ENCODE measurements around the gene PLD5. TPM values are rescaled to one million over a fixed set of nuclear protein-coding genes. Genes with fewer than 3 reads are reported as not detected.

PLD5 gene
- total RNA-seq, 1 experiment from 2014 or later, result not detected

DNA sequence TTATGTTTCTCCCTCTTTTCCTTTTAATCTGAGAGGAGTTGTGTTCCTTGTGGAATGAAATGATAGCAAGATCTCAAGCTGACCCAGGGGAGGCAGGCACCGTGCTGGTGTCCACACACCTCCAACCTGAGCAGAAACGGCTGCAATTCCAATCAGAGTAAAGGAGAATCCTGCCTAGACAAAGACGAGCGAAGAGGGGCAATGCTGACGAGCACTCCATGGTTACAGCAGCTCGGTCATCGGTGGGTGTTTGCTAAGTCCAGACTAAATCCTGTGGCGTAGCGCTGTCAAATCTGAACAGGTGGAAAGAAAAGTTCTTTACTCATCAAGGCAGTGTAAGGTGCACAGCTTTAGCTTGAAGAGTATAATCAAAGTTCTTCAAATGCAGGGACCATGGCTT, 74.8 kb downstream of the PLD5 start:
- Histone ChIP-seq H3K27ac (ENCODE audit: low read length) (no peak overlapping the region), H3K36me3 (ENCODE audit: low read depth, low read length) (no peaks in the 10 kb centered on the region), H3K4me1 (ENCODE audit: insufficient read depth, low read length) (no peaks in the 10 kb centered on the region), H4K20me1 (ENCODE audit: low read length) (no peaks in the 10 kb centered on the region), H3F3A (ENCODE audit: low read length, unreplicated experiment) (no peaks in the 10 kb centered on the region), H3K9ac (ENCODE audit: low read length) (no peak overlapping the region), H3K9me2 (replicated peaks; ENCODE audit: low read length) (no peaks in the 10 kb centered on the region), H3K9me3 (ENCODE audit: low read length) (no peaks in the 10 kb centered on the region), H3K4me2 (ENCODE audit: low read length) (no peak overlapping the region), H3K27me3 (ENCODE audit: low read length) (peaks cover 58% of the 10 kb centered on the region), H3K79me2 (ENCODE audit: low read length) (no peaks in the 10 kb centered on the region), H3K4me3 (ENCODE audit: low read length) (no peak overlapping the region), H2AFZ (ENCODE audit: low read length) (no peak overlapping the region)
- no TSS peak for BruUV-seq (replicated peaks)
- DNase-seq (no peak), ATAC-seq (no peak)
- intact Hi-C loops (cut with micrococcal nuclease), result no loop called here
- TF ChIP-seq EZH2 (IDR thresholded peaks at IDR 0.05; ENCODE audit: low read length, unreplicated experiment), result no peak
- no peak for TF ChIP-seq EZH2phosphoT487 (IDR thresholded peaks at IDR 0.05; ENCODE audit: borderline replicate concordance, low read length)
- TF ChIP-seq, protein P1, sequence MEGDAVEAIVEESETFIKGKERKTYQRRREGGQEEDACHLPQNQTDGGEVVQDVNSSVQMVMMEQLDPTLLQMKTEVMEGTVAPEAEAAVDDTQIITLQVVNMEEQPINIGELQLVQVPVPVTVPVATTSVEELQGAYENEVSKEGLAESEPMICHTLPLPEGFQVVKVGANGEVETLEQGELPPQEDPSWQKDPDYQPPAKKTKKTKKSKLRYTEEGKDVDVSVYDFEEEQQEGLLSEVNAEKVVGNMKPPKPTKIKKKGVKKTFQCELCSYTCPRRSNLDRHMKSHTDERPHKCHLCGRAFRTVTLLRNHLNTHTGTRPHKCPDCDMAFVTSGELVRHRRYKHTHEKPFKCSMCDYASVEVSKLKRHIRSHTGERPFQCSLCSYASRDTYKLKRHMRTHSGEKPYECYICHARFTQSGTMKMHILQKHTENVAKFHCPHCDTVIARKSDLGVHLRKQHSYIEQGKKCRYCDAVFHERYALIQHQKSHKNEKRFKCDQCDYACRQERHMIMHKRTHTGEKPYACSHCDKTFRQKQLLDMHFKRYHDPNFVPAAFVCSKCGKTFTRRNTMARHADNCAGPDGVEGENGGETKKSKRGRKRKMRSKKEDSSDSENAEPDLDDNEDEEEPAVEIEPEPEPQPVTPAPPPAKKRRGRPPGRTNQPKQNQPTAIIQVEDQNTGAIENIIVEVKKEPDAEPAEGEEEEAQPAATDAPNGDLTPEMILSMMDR (conservative IDR thresholded peaks at IDR 0.05; ENCODE audit: low read depth, low read length), result no peak
- CTCF ChIA-PET, result no interaction called here
- POLR2A ChIA-PET (ENCODE audit: unreplicated experiment), result no interaction called here

DNA sequence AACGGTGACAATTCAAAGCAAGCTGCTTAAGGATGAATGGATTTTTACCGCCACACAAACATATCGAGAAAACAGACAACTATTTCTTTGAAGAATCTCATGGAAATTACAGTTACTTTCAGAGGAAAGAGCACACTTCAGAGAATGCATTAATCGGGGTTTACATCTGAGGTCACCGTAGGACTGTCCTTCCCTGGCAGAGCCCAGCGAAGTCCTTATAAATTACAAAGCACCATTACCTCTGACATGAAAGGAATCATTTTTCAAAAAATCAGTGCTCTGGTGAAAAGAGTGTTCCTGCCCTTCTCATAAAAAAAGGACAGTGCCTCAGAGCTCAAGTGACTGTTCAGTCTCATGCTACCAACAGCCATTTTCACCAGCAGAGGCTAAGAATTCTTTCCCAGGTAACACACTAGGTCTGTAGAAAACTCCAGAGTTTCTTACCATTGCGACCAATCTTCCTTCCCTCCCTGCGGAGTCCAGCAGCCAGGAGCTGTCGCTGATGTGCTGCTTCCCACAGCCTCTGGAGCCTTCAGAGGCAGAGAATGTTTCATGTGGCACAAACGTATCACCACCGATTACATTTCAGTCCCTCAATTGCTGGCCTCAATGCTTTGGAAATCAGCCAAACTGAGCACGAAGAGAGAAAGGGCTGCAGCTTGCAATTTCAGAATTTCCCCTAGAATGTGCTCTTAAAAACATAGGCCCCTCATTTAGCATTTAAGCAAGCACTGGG, 75.4 kb downstream of the PLD5 start:
- H3K9me3 ChIP-seq (ENCODE audit: low read length), result no peaks in the 10 kb centered on the region
- TF ChIP-seq EZH2phosphoT487 (IDR thresholded peaks at IDR 0.05; ENCODE audit: borderline replicate concordance, low read length), result no peak
- TF ChIP-seq EZH2 (IDR thresholded peaks at IDR 0.05; ENCODE audit: low read length, unreplicated experiment), result no peak
- TF ChIP-seq, protein P1 (conservative IDR thresholded peaks at IDR 0.05; ENCODE audit: low read depth, low read length), result no peak
- ATAC-seq (no peak), DNase-seq (no peak)
- H3F3A ChIP-seq (ENCODE audit: low read length, unreplicated experiment), result no peaks in the 10 kb centered on the region
- 0 out of 2 replicates have a peak, but pooled peaks cover 2% of the 10 kb centered on the region for H3K9me2 ChIP-seq (replicated peaks; ENCODE audit: low read length)
- POLR2A ChIA-PET (ENCODE audit: unreplicated experiment), result no interaction called here
- no peak overlapping the region for H3K4me2 ChIP-seq (ENCODE audit: low read length)
- no peaks in the 10 kb centered on the region for H3K79me2 ChIP-seq (ENCODE audit: low read length)
- no peak overlapping the region for H2AFZ ChIP-seq (ENCODE audit: low read length)
- peaks cover 58% of the 10 kb centered on the region for H3K27me3 ChIP-seq (ENCODE audit: low read length)
- H4K20me1 ChIP-seq (ENCODE audit: low read length), result no peaks in the 10 kb centered on the region
- intact Hi-C loops (cut with micrococcal nuclease), result no loop called here
- no peak overlapping the region for H3K4me3 ChIP-seq (ENCODE audit: low read length)
- CTCF ChIA-PET, result interaction anchor here (0.5 kb wide), 1 partner anchor 456 kb away, joined by 6 read pairs; no protein-coding TSS in a partner anchor
- no TSS peak for BruUV-seq (replicated peaks)
- no peak overlapping the region for H3K27ac ChIP-seq (ENCODE audit: low read length)
- H3K4me1 ChIP-seq (ENCODE audit: insufficient read depth, low read length), result no peaks in the 10 kb centered on the region
- H3K9ac ChIP-seq (ENCODE audit: low read length), result no peak overlapping the region
- H3K36me3 ChIP-seq (ENCODE audit: low read depth, low read length), result no peaks in the 10 kb centered on the region

DNA sequence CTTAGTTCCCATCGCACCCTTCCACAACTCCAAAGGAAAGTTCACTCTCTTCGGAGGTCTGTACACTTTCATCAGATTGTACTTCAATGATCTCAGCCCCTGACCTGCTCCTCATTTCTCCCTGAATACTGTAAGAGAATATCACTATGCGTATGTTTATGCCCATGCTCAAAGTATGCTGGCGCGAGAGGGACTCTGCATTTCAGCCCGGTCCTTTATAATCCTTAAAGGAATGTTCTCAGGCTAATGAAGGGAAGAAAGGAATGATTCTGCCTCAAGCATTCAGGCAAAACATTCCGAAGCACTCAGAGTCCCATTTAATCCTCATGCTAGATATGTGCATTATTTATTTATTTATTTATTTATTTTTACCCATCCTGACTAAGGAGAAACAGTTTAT, 76.8 kb downstream of the PLD5 start:
- CTCF ChIA-PET, result no interaction called here
- H3F3A ChIP-seq (ENCODE audit: low read length, unreplicated experiment), result no peaks in the 10 kb centered on the region
- POLR2A ChIA-PET (ENCODE audit: unreplicated experiment), result no interaction called here
- TF ChIP-seq EZH2phosphoT487 (IDR thresholded peaks at IDR 0.05; ENCODE audit: borderline replicate concordance, low read length) (no peak), EZH2 (IDR thresholded peaks at IDR 0.05; ENCODE audit: low read length, unreplicated experiment) (no peak)
- TF ChIP-seq, protein P1 (conservative IDR thresholded peaks at IDR 0.05; ENCODE audit: low read depth, low read length), result no peak
- no peak overlapping the region for H2AFZ ChIP-seq (ENCODE audit: low read length)
- H3K4me1 ChIP-seq (ENCODE audit: insufficient read depth, low read length), result no peaks in the 10 kb centered on the region
- DNase-seq, result no peak
- no peak for ATAC-seq
- no peaks in the 10 kb centered on the region for H3K79me2 ChIP-seq (ENCODE audit: low read length)
- intact Hi-C loops (cut with micrococcal nuclease), result no loop called here
- H3K9ac ChIP-seq (ENCODE audit: low read length), result no peak overlapping the region
- no peaks in the 10 kb centered on the region for H4K20me1 ChIP-seq (ENCODE audit: low read length)
- H3K9me2 ChIP-seq (replicated peaks; ENCODE audit: low read length), result 0 out of 2 replicates have a peak, but pooled peaks cover 4% of the 10 kb centered on the region
- no peaks in the 10 kb centered on the region for H3K36me3 ChIP-seq (ENCODE audit: low read depth, low read length)
- H3K9me3 ChIP-seq (ENCODE audit: low read length), result no peaks in the 10 kb centered on the region
- no peak overlapping the region for H3K4me3 ChIP-seq (ENCODE audit: low read length)
- peaks cover 48% of the 10 kb centered on the region for H3K27me3 ChIP-seq (ENCODE audit: low read length)
- no peak overlapping the region for H3K4me2 ChIP-seq (ENCODE audit: low read length)
- no peak overlapping the region for H3K27ac ChIP-seq (ENCODE audit: low read length)
- no TSS peak for BruUV-seq (replicated peaks)

All from PC-3 (cell line).